Right ventricle myocardium superior (tissue), 1 donor: ENCODE data around the gene BATF. TPM values are rescaled to one million over a fixed set of nuclear protein-coding genes. Genes with fewer than 3 reads are reported as not detected.
A peak's percentile ranks its signal among the peaks of the same experiment; 100 is the strongest.
"Not testable (repeated sequence)": the region's sequence is repeated elsewhere in the genome, so short reads cannot be mapped to it uniquely, and the experiment has no call there.

ENCODE experiments used
- ATAC-seq: fragments of 200-7000 bp; cut with Tn5 transposase; one replicate; pipeline ENCODE4 v1.9.1; 2020; ENCODE audit warnings: mild to moderate bottlenecking; ENCODE audit not compliant: poor library complexity
- DNase-seq: peaks from one replicate; pipeline ENCODE4 v3.0.0-alpha.2; 2020
- intact Hi-C: fragments of 100-400 bp; cut with DNase I; formaldehyde crosslinking; loops from one replicate; pipeline ENCODE4 v1.11.2; 2022
- long read RNA-seq: library from polyadenylated mRNA; unstranded; transcript quantifications from one replicate; pipeline ENCODE4 v2.0.0, GENCODE V29; 2021
- total RNA-seq: library from RNA; stranded (reverse); fragmentation: NEBNext Ultra II Directional; extraction: Animal tissue kit (Norgen Biotek cat#: 25700); gene quantifications from one replicate; pipeline ENCODE4 v1.2.1, GENCODE V29; 2021
- donor health status: DM: no; HTN: yes; CAD: no; lungs with severe emphysema.

BATF gene
- total RNA-seq = 0.62 TPM
- long read RNA-seq = 0 reads

DNA sequence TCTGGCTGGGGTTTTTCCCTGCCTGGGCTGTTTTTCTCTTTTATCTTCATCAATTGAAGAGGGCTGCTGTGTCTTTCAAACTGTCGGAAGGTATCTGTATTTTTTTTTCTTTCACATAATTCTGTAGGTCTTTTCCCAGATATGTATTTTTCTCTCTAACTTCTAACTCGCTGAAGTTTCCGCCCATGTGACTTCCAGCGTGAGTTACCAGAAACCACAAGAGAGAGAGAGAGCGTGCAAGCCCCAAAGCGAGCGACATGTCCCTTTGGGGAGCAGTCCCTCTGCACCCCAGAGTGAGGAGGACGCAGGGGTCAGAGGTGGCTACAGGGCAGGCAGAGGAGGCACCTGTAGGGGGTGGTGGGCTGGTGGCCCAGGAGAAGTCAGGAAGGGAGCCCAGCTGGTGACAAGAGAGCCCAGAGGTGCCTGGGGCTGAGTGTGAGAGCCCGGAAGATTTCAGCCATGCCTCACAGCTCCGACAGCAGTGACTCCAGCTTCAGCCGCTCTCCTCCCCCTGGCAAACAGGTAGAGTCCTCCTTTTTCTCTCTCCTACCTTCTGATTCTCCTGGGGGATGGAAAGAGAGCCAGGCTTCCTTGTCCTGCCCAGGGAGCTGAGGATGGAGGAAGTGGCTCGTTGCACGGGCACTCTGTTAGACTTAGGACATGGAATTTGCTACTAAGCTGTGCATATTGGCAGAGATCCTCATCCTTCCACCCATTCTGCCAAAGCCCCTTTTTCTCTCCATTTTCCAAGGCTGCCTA lies at the start of gene BATF:
Gene BATF, plus strand, starts transcription at position 246 of the 759 bp plus-strand sequence. Its CDS starts 214 bp downstream, at position 460.
- intact Hi-C loops = no loop called here
- DNase-seq (no peak), ATAC-seq (peak; percentile 46)

DNA sequence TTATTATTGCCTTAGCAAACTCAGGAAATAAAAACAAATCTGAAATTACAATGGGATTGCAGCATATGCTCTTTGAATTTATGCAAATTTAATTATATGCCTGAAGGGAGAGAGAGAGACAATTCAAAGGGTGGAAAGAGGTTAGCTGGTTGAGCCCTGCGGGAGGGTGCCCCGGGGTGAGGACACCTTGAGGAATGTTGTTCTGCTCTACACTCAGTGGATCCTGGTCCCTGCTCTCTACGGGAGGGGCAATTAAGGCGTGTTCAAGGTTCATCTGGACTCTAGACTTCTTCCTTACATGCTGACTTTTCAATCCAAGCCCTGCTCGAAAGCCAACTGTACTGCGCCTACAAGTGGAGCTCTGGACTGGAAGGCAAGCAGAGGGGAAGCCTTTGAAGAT lies 48.1 kb upstream of the BATF start:
- ATAC-seq, intact Hi-C loops, DNase-seq: not testable (repeated sequence)

GRCh38 chr14:75476274-75476995 lies 45.8 kb upstream of the BATF start:
- ATAC-seq (peak; percentile 66), DNase-seq (no peak)
- intact Hi-C loops = no loop called here

DNA sequence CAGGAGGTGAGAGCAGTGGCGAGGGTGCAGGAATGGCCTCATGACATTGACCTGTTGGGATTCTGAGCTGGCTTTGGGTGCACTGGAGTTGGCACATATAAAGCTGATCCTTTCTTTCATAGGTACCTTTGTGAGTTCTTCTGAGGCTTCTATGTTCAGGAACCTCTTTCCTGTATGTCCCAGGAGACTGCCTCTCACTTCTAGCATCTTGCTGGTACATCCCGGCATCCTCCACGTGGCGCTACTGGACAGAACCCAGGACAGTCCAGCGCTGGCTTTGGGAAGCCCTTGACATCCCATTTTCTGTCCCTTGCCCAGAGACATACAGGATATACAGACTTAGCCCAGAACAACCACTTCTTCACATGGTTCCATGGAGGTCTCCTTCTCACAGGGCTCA lies 44.4 kb upstream of the BATF start:
- DNase-seq = no peak
- ATAC-seq = no peak
- intact Hi-C loops = no loop called here

DNA sequence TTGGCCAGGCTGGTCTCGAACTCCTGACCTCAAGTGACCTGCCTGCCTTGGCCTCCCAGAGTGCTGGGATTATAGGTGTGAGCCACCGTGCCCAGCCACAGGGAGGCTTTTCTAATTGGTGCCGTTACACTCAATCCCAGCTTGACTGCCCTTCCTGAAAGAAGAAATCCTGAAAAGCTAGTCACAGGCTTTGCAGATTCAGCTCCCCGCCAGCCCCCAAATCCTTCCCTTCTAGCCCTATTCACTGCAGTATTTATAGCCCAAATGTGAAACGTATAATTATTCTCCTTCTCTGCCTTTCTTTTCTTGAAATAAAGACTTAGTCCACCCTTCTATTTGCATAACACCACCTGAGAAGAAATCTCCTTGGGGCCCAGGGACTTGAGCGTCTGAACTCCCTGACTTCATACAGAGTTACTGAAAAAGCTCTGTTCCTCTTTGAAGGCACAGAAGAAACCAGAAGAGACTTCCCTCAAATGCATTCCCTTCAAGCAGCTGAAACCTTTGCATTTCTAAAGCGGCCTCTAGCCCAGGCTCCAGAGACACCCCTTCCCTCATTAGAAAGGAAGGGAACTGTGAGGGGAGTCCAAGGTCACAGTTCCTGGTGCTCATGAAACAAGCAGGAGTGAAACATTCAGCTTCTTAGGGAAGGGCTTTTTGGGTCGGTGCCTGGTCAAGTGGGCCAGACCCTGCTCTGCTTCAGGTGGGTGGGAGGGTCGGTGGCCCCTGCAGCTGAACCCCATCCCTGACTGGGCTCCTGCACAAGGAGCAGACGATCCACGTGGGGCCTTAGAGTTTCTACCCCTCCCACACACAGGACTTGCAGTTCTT lies 42.3 kb upstream of the BATF start:
- ATAC-seq (no peak), DNase-seq (no peak)
- intact Hi-C loops = no loop called here

DNA sequence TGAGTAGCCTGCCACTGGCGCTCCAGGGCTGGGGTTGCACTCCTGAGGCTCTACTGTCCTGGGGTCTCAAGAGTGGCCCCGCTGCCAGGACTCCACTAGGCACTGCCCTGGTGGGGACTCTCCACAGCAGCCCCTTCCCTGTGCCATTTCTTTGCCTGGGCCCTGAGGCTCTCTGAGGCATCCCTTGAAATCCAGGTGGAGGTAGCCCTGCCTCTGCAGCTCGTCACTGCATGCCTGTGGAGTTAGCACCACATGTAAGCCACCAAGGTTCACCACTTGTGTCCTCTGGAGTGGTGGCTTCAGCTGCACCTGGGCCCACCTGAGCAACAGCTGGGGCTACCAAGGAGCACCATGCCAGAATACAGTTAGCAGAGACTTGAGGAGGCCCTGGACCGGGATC lies 39.9 kb upstream of the BATF start:
- intact Hi-C loops = no loop called here
- DNase-seq (no peak), ATAC-seq (no peak)

DNA sequence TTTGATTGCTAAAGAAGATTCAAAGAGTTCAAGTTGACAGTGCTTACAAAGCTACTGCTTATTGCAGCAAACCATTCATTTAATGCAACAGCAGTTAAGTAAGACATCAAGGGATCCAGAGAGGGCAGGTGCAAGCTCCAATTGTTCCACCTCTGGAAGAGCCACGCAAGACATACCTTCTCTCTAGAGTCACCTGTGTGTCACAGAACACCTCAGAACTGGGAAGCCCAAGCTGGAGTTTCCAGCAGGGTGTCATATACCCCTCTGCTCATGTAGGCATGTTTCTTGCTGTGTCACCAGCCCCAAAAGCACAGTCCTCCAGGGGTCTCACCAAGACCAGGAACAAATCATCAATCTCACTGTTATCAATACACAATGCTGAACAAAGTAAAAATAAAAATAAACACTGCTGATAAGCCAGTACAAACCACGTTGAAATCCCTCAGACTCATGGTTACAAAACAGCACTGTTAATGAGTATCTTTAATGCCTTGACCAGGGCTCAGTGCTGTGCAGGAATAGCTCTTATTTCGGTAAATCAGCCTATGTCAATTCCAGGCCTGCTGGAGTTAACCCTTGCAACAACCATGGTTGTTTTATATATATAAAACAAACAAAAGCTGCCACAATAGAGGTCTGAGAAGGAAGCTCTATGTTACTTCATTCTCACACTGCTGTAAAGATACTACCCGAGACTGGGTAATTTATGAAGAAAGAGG lies 37.4 kb upstream of the BATF start:
- intact Hi-C loops = loop anchor here (5.0 kb wide), 1 partner anchor 358 kb away; the partner anchor contains the start of gene NEK9
- DNase-seq (no peak), ATAC-seq (no peak)

DNA sequence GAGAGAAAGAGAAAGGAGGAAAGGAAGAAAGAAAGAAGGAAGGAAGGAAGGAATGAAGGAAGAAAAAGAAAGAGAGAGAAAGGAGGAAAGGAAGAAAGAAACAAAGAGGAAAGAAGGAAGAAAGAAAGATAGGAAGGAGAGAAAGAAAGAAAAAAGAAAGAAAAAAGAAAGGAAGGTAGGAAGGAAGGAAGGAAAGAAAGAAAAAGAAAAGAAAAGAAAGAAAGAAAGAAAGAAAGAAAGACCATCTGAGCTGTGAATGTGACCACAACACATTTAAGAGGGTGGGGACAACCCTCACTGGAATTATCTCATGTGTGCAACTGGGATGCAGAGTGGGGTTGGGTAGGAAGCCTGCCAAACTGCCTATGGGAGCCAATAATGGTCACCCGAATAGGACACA lies 36.0 kb upstream of the BATF start:
- ATAC-seq (no peak), DNase-seq (no peak)
- intact Hi-C loops = loop anchor here (5.0 kb wide), 1 partner anchor 359 kb away; the partner anchor contains the start of gene NEK9

DNA sequence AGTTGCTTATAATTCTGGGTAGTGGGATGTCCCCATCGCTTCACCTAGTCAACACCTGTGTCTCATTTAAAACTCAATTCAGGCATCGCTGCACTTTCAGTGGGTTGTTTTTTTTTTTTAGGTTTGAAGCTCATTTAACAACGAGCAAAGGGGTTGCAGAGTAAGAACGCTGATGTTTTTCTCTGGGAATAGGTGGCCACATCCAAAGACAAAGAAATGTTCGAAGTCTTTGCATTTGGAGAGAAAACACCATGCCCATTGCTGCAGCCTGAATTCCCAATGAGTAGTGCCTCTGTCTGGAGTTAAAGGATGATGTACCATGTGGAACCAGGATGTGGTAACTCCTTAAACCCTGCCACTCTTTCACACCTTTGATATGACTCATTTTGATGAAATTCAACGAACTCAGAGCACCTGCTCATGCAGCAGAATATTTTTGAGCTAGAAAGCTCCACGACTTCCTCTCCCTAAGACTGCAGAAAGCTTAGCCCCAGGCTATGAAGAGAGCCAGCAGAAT lies 35.1 kb upstream of the BATF start:
- DNase-seq (no peak), ATAC-seq (no peak)

GRCh38 chr14:75489480-75489837 lies 32.8 kb upstream of the BATF start:
- intact Hi-C loops = loop anchor here (2.0 to 5.0 kb wide), 2 partner anchors 179 to 362 kb away; partner anchors contain the start of gene NEK9
- no peak for ATAC-seq
- no peak for DNase-seq

More for the DNA sequence above, 35.1 kb upstream of the BATF start:
- intact Hi-C loops = loop anchor here (5.0 kb wide), 1 partner anchor 360 kb away; the partner anchor contains the start of gene NEK9

DNA sequence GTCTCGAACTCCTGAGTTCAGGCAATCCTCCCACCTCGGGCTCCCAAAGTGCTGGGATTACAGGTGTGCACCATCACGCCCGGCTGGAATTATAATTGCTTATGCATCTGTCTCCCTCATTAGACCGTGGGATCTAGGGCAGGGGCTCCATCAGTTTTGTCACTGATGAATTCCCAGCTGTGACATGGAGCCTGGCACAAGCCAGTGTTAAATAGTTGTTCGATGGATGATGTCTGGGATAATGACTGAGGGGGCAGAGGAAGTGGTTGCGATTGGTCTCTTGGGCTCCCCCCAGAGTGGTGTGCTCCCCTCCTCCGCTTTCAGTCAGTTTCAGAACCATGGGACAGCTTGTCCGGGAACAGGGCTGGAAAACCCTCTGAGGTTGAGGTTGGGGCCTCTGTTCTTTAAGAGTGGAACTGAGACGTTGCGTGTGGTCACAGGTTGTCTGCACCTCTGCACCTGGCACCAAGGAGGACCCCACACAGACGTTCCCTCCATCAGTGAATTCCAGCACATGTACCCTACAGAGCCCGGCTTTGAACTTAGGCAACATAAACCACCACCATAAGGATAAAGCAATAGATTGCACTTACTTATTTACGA lies 30.8 kb upstream of the BATF start:
- intact Hi-C loops = no loop called here
- ATAC-seq (no peak), DNase-seq (no peak)

DNA sequence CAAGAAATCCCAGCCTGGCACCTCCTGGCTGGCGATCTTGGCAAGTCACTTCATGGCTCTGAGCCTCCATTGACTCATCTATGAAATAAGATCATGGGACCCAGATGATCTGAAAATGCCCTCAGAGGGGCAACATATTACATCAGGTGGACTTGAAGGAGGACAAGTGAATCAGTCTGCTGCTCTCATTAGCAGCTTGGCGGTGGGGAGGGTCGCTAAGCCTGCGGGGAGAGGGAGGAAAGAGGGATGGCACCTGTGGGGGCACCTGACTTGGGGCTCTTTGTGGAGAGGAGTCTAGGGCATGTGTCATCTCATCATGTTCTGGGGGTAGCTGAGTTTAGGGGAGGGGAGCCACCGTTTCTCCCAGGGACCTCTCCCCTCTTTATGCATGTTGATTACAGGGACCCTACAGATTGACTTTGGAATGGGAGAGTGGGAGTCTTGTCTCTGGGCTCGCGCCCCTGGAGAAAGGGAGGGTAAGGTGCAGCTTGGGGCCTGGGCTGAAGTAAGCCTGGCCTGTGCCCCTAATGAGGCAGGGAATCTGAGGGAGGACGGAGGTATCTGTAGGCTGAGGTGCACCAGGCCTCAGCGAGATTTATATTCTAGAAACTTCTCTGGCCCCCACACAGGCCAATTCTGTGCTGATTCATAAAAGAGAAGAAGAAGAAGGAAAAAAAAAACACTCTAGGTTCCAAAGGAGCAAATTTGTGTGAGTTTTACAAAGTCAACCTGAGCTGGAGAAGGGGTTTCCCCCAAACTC lies 29.3 kb upstream of the BATF start:
- DNase-seq (no peak), ATAC-seq (no peak)
- intact Hi-C loops = no loop called here

- ATAC-seq = no peak
- DNase-seq = no peak
- intact Hi-C loops = no loop called here
Observed at GRCh38 chr14:75493592-75494087, 28.6 kb upstream of the BATF start.

GRCh38 chr14:75494896-75495295 lies 27.4 kb upstream of the BATF start:
- intact Hi-C loops = no loop called here
- DNase-seq (no peak), ATAC-seq (no peak)

- DNase-seq = no peak
- ATAC-seq = no peak
- intact Hi-C loops = no loop called here
Observed at GRCh38 chr14:75495399-75495798, 26.9 kb upstream of the BATF start.

GRCh38 chr14:75495882-75496281 lies 26.4 kb upstream of the BATF start:
- DNase-seq (no peak), ATAC-seq (no peak)
- intact Hi-C loops = no loop called here

- ATAC-seq = no peak
- intact Hi-C loops = no loop called here
- DNase-seq = no peak
Observed at GRCh38 chr14:75496755-75497154, 25.5 kb upstream of the BATF start.
